ENCODE measurements around the gene SUSD6.
"Not testable (repeated sequence)": the region's sequence is repeated elsewhere in the genome, so short reads cannot be mapped to it uniquely, and the experiment has no call there.

The SUSD6 gene

GRCh38 chr14:69637503-69638031 is 26.2 kb downstream of the SUSD6 start:
- TF ChIP-seq CTCF (IDR thresholded peaks at IDR 0.05; ENCODE audit: insufficient read depth, low read length, poor library complexity, severe bottlenecking), result no peak
- H3K4me3 ChIP-seq (replicated peaks; ENCODE audit: low read depth, low read length), result peak overlapping the region; percentile 20
- no peak for DNase-seq (ENCODE audit: extremely low read depth, insufficient read length)
- H3K27me3 ChIP-seq (replicated peaks; ENCODE audit: control insufficient read depth, insufficient read depth, low read length), result no peaks in the 10 kb centered on the region
- no peaks in the 10 kb centered on the region for H3K36me3 ChIP-seq (ENCODE audit: control insufficient read depth, insufficient read depth, low read length)

GRCh38 chr14:69640931-69641330 is 29.5 kb downstream of the SUSD6 start:
- TF ChIP-seq CTCF (IDR thresholded peaks at IDR 0.05; ENCODE audit: insufficient read depth, low read length, poor library complexity, severe bottlenecking), result no peak
- H3K36me3 ChIP-seq (ENCODE audit: control insufficient read depth, insufficient read depth, low read length), result 0 out of 2 replicates have a peak, but pooled peaks cover 1% of the 10 kb centered on the region
- DNase-seq (ENCODE audit: extremely low read depth, insufficient read length), result no peak
- H3K27me3 ChIP-seq (replicated peaks; ENCODE audit: control insufficient read depth, insufficient read depth, low read length), result no peaks in the 10 kb centered on the region
- H3K4me3 ChIP-seq (replicated peaks; ENCODE audit: low read depth, low read length), result no peak overlapping the region

GRCh38 chr14:69642212-69642793 is 30.9 kb downstream of the SUSD6 start:
- not testable (repeated sequence) for H3K36me3 ChIP-seq (ENCODE audit: control insufficient read depth, insufficient read depth, low read length); DNase-seq (ENCODE audit: extremely low read depth, insufficient read length); H3K4me3 ChIP-seq (replicated peaks; ENCODE audit: low read depth, low read length); H3K27me3 ChIP-seq (replicated peaks; ENCODE audit: control insufficient read depth, insufficient read depth, low read length)

GRCh38 chr14:69643430-69644200 is 32.2 kb downstream of the SUSD6 start:
- Histone ChIP-seq H3K27me3 (replicated peaks; ENCODE audit: control insufficient read depth, insufficient read depth, low read length) (no peaks in the 10 kb centered on the region), H3K36me3 (ENCODE audit: control insufficient read depth, insufficient read depth, low read length) (0 out of 2 replicates have a peak, but pooled peaks cover 1% of the 10 kb centered on the region), H3K4me3 (replicated peaks; ENCODE audit: low read depth, low read length) (no peak overlapping the region)
- TF ChIP-seq CTCF (IDR thresholded peaks at IDR 0.05; ENCODE audit: insufficient read depth, low read length, poor library complexity, severe bottlenecking), result no peak
- DNase-seq (ENCODE audit: extremely low read depth, insufficient read length), result no peak

GRCh38 chr14:69644814-69645213 is 33.4 kb downstream of the SUSD6 start:
- no peak overlapping the region for H3K4me3 ChIP-seq (replicated peaks; ENCODE audit: low read depth, low read length)
- H3K27me3 ChIP-seq (replicated peaks; ENCODE audit: control insufficient read depth, insufficient read depth, low read length), result no peaks in the 10 kb centered on the region
- DNase-seq (ENCODE audit: extremely low read depth, insufficient read length), result no peak
- H3K36me3 ChIP-seq (ENCODE audit: control insufficient read depth, insufficient read depth, low read length), result 0 out of 2 replicates have a peak, but pooled peaks cover 1% of the 10 kb centered on the region
- no peak for TF ChIP-seq CTCF (IDR thresholded peaks at IDR 0.05; ENCODE audit: insufficient read depth, low read length, poor library complexity, severe bottlenecking)

GRCh38 chr14:69647213-69647612 is 35.8 kb downstream of the SUSD6 start:
- TF ChIP-seq CTCF (IDR thresholded peaks at IDR 0.05; ENCODE audit: insufficient read depth, low read length, poor library complexity, severe bottlenecking), result no peak
- Histone ChIP-seq H3K27me3 (replicated peaks; ENCODE audit: control insufficient read depth, insufficient read depth, low read length) (no peaks in the 10 kb centered on the region), H3K4me3 (replicated peaks; ENCODE audit: low read depth, low read length) (no peak overlapping the region), H3K36me3 (ENCODE audit: control insufficient read depth, insufficient read depth, low read length) (0 out of 2 replicates have a peak, but pooled peaks cover 1% of the 10 kb centered on the region)
- no peak for DNase-seq (ENCODE audit: extremely low read depth, insufficient read length)

GRCh38 chr14:69647642-69648041 is 36.2 kb downstream of the SUSD6 start:
- not testable (repeated sequence) for DNase-seq (ENCODE audit: extremely low read depth, insufficient read length); H3K27me3 ChIP-seq (replicated peaks; ENCODE audit: control insufficient read depth, insufficient read depth, low read length); H3K4me3 ChIP-seq (replicated peaks; ENCODE audit: low read depth, low read length); H3K36me3 ChIP-seq (ENCODE audit: control insufficient read depth, insufficient read depth, low read length)
